Sigmoid colon (tissue), 3 donors: Measurements from ENCODE around the gene CBLB.
"Not testable (repeated sequence)": the region's sequence is repeated elsewhere in the genome, so short reads cannot be mapped to it uniquely, and the experiment has no call there.

Source experiments
- POLR2A ChIP-seq, 2 donors: fragments of 450-650 bp; IDR thresholded peaks; one replicate each; pipeline ENCODE4 v1.6.1; 2016; ENCODE audit warnings: antibody characterized with exemption in 2 of 2, mild to moderate bottlenecking in 2 of 2, moderate library complexity in 2 of 2
- TF ChIP-seq, protein P1 (sequence below), 4 experiments: fragments of 450-650 bp in 3 of 4; fragments of 200-600 bp in 1 of 4; IDR thresholded peaks; one replicate each; pipeline ENCODE4 v1.5.1; 2016 to 2019; ENCODE audit warnings: antibody characterized with exemption in 4 of 4, mild to moderate bottlenecking in 3 of 4, moderate library complexity in 2 of 4

DNA sequence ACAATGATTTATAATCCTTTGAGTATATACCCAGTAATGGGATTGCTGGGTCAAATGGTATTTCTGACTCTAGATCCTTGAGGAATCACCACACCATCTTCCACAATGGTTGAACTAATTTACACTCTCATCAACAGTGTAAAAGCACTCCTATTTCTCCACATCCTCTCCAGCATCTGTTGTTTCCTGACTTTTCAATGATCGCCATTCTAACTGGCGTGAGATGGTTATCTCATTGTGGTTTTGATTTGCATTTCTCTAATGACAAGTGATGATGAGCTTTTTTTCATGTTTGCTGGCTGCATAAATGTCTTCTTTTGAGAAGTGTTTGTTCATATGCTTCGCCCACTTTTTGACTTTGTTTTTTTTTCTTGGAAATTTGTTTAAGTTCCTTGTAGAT lies 141.8 kb downstream of the CBLB start:
- TF ChIP-seq, protein P1, sequence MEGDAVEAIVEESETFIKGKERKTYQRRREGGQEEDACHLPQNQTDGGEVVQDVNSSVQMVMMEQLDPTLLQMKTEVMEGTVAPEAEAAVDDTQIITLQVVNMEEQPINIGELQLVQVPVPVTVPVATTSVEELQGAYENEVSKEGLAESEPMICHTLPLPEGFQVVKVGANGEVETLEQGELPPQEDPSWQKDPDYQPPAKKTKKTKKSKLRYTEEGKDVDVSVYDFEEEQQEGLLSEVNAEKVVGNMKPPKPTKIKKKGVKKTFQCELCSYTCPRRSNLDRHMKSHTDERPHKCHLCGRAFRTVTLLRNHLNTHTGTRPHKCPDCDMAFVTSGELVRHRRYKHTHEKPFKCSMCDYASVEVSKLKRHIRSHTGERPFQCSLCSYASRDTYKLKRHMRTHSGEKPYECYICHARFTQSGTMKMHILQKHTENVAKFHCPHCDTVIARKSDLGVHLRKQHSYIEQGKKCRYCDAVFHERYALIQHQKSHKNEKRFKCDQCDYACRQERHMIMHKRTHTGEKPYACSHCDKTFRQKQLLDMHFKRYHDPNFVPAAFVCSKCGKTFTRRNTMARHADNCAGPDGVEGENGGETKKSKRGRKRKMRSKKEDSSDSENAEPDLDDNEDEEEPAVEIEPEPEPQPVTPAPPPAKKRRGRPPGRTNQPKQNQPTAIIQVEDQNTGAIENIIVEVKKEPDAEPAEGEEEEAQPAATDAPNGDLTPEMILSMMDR (IDR thresholded peaks at IDR 0.05), result not testable (repeated sequence)
- not testable (repeated sequence) for TF ChIP-seq POLR2A (IDR thresholded peaks at IDR 0.05)
